ENCODE data around the gene ARL6IP6. TPM values are rescaled to one million over a fixed set of nuclear protein-coding genes. Genes with fewer than 3 reads are reported as not detected.

Gene ARL6IP6
- total RNA-seq (2022; extraction: Qiagen RNA extraction): 19.4 to 25.0 TPM (median 24.3 TPM) in 5 replicates

GRCh38 chr2:152718076-152718908 is at the start of gene ARL6IP6:
Gene ARL6IP6 (plus strand): TSS chr2:152718620. CDS start chr2:152718625, 5 bp downstream.

GRCh38 chr2:152717228-152718075 is 968 bp upstream of the ARL6IP6 start, which contains the start of gene PRPF40A:
Gene PRPF40A (minus strand): TSS chr2:152717461. CDS start chr2:152717439, 22 bp downstream.

Other genes starting within 250 kb of the ARL6IP6 start
- 63.9 to 86.8 TPM (median 80.1 TPM) in 5 replicates for gene PRPF40A, start 1.2 kb upstream of the ARL6IP6 start, total RNA-seq (2022; extraction: Qiagen RNA extraction)